K562 (cell line): Measurements from ENCODE around the gene SMYD2. TPM values are rescaled to one million over a fixed set of nuclear protein-coding genes. Genes with fewer than 3 reads are reported as not detected.
A peak's percentile ranks its signal among the peaks of the same experiment; 100 is the strongest.

Source experiments
- BRF1 ChIP-seq: IDR thresholded peaks from 3 replicates; pipeline ENCODE4 v1.6.1; 2011; ENCODE audit warnings: borderline replicate concordance, mild to moderate bottlenecking; ENCODE audit not compliant: insufficient read length; ENCODE audit errors: extremely low read depth
- EP400 ChIP-seq: fragments of 450-650 bp; IDR thresholded peaks from 2 replicates; pipeline ENCODE4 v1.6.1; 2017; ENCODE audit warnings: antibody characterized with exemption, mild to moderate bottlenecking, moderate library complexity
- HINFP ChIP-seq: fragments of 450-650 bp; conservative IDR thresholded peaks from 2 replicates; pipeline ENCODE4 v1.6.1; 2016; ENCODE audit warnings: missing genetic modification characterization, low read depth, mild to moderate bottlenecking, control low read depth, missing compliant biosample characterization
- HIVEP1 ChIP-seq: fragments of 250-450 bp; sonication (Bioruptor Pico); IDR thresholded peaks from 2 replicates; pipeline ENCODE4 v1.4.0; 2020; ENCODE audit warnings: mild to moderate bottlenecking
- MYC ChIP-seq, 2 experiments: fragments of 250-450 bp in 1 of 2; sonication (Bioruptor Pico) in 1 of 2; IDR thresholded peaks; 2 replicates each; pipeline versions ENCODE4 v1.5.1 to v1.6.1; 2012 to 2021; ENCODE audit warnings: low read depth in 2 of 2, borderline replicate concordance in 1 of 2, improper control_type of control experiment in 1 of 2, low read length in 1 of 2, mild to moderate bottlenecking in 1 of 2, moderate library complexity in 1 of 2
- NUFIP1 ChIP-seq: fragments of 450-650 bp; IDR thresholded peaks from 2 replicates; pipeline ENCODE4 v1.6.1; 2018; ENCODE audit not compliant: partially characterized antibody
- PHB ChIP-seq: fragments of 250-450 bp; sonication (Bioruptor Pico); IDR thresholded peaks from 2 replicates; pipeline ENCODE4 v1.5.0; 2021
- RBM22 ChIP-seq: fragments of 200-400 bp; formaldehyde crosslinking; IDR thresholded peaks from 2 replicates; pipeline ENCODE4 v1.6.1; 2018; ENCODE audit warnings: low read length, low read depth; ENCODE audit not compliant: poor library complexity, severe bottlenecking
- SUPT5H ChIP-seq: fragments of 450-650 bp; IDR thresholded peaks from 2 replicates; pipeline ENCODE4 v1.6.1; 2016
- TAF7 ChIP-seq: fragments of 450-650 bp; IDR thresholded peaks from 2 replicates; pipeline ENCODE4 v1.6.1; 2016; ENCODE audit warnings: missing genetic modification characterization, missing compliant biosample characterization
- ZNF121 ChIP-seq: sonication (generic); formaldehyde crosslinking; conservative IDR thresholded peaks from 2 replicates; pipeline ENCODE4 v1.8.0; 2022; ENCODE audit warnings: missing genetic modification reagents
- ZNF316 ChIP-seq: fragments of 450-650 bp; IDR thresholded peaks from 2 replicates; pipeline ENCODE4 v1.6.1; 2016
- polyA plus RNA-seq, 8 experiments: library from polyadenylated mRNA; depleted of rRNA in 4 of 8; stranded (reverse) in 5 of 8; unstranded in 3 of 8; fragments of >200 nt; fragmentation: Nextera tagmentation in 2 of 8; fragmentation: Illumina TruSeq in 1 of 8; extraction: Ambion mirVana in 2 of 8; extraction: Trizol in 1 of 8; gene quantifications; 2 replicates each; pipeline versions ENCODE4 v1.2.1 to v1.2.3, GENCODE V29; 2011 to 2014; ENCODE audit warnings: inconsistent platforms in 1 of 8, missing spikeins in 1 of 8
- total RNA-seq, 7 experiments: library from RNA; depleted of rRNA in 6 of 7; stranded (reverse); fragments of >200 nt in 6 of 7; fragmentation: Illumina TruSeq in 2 of 7; extraction: Trizol in 2 of 7; gene quantifications; 2 replicates each; pipeline versions ENCODE4 v1.2.1 to v1.2.3, GENCODE V29; 2011 to 2021; ENCODE audit warnings: low replicate concordance in 1 of 7
- TF ChIP-seq, protein P1 (sequence below): fragments of 450-650 bp; IDR thresholded peaks from 2 replicates; pipeline ENCODE4 v1.6.1; 2016; ENCODE audit warnings: mild to moderate bottlenecking, moderate library complexity
- TF ChIP-seq, protein P2 (sequence below): fragments of 250-450 bp; sonication (Bioruptor Pico); IDR thresholded peaks from 2 replicates; pipeline ENCODE4 v1.8.0; 2021; ENCODE audit warnings: borderline replicate concordance, mild to moderate bottlenecking, moderate library complexity; ENCODE audit not compliant: poor library complexity, severe bottlenecking

The SMYD2 gene
- total and polyA plus RNA-seq, 9 of the 15 experiments (the other 6 are each of a cell fraction or from before 2014, with no cell fraction given): 13.8 to 81.3 (median 39.9) TPM

DNA sequence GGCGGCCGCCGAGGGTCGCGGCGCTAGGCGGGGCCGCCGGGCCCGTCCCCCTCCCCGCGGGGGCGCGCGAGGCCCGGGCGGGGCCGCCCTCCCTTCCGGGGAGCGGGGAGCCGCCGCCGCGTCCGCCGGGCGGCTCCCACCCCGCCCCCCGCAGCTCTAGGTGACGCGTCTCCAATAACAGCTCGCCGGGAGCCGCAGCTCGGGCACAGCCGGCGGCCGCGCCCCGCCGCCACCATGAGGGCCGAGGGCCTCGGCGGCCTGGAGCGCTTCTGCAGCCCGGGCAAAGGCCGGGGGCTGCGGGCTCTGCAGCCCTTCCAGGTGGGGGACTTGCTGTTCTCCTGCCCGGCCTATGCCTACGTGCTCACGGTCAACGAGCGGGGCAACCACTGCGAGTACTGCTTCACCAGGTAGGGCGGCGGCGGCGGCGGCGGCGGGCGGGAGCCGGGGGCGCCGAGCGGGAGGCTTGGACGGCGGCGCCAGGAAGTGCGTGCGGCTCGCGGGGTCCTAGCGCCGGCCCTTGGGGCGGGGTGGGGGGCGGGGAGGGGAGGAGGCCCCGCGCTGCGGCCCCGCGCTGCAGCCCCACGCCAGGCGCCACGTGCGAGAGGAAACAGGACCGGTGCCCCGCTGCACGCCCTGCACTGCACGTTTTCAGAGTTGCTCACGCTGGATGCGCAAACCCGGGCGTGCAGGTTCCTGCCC is at the start of gene SMYD2 (continued):
- TF ChIP-seq BRF1 (no peak), NUFIP1 (no peak), ZNF121 (no peak), EP400 (peak; percentile 72; the same call in 1 of the 2 replicates), SUPT5H (peak; percentile 64; the same call in 1 of the 2 replicates), RBM22 (no peak), HIVEP1 (CRISPR knock-in tag) (no peak), MYC (IDR thresholded peaks at IDR 0.05; ENCODE audit: low read depth, low read length) (peak; percentile 86), MYC (CRISPR knock-in tag; IDR thresholded peaks at IDR 0.05; ENCODE audit: borderline replicate concordance, low read depth) (no peak), PHB (CRISPR knock-in tag) (no peak), TAF7 (tag) (no peak), ZNF316 (no peak), HINFP (tag) (no peak)
- TF ChIP-seq, protein P1, sequence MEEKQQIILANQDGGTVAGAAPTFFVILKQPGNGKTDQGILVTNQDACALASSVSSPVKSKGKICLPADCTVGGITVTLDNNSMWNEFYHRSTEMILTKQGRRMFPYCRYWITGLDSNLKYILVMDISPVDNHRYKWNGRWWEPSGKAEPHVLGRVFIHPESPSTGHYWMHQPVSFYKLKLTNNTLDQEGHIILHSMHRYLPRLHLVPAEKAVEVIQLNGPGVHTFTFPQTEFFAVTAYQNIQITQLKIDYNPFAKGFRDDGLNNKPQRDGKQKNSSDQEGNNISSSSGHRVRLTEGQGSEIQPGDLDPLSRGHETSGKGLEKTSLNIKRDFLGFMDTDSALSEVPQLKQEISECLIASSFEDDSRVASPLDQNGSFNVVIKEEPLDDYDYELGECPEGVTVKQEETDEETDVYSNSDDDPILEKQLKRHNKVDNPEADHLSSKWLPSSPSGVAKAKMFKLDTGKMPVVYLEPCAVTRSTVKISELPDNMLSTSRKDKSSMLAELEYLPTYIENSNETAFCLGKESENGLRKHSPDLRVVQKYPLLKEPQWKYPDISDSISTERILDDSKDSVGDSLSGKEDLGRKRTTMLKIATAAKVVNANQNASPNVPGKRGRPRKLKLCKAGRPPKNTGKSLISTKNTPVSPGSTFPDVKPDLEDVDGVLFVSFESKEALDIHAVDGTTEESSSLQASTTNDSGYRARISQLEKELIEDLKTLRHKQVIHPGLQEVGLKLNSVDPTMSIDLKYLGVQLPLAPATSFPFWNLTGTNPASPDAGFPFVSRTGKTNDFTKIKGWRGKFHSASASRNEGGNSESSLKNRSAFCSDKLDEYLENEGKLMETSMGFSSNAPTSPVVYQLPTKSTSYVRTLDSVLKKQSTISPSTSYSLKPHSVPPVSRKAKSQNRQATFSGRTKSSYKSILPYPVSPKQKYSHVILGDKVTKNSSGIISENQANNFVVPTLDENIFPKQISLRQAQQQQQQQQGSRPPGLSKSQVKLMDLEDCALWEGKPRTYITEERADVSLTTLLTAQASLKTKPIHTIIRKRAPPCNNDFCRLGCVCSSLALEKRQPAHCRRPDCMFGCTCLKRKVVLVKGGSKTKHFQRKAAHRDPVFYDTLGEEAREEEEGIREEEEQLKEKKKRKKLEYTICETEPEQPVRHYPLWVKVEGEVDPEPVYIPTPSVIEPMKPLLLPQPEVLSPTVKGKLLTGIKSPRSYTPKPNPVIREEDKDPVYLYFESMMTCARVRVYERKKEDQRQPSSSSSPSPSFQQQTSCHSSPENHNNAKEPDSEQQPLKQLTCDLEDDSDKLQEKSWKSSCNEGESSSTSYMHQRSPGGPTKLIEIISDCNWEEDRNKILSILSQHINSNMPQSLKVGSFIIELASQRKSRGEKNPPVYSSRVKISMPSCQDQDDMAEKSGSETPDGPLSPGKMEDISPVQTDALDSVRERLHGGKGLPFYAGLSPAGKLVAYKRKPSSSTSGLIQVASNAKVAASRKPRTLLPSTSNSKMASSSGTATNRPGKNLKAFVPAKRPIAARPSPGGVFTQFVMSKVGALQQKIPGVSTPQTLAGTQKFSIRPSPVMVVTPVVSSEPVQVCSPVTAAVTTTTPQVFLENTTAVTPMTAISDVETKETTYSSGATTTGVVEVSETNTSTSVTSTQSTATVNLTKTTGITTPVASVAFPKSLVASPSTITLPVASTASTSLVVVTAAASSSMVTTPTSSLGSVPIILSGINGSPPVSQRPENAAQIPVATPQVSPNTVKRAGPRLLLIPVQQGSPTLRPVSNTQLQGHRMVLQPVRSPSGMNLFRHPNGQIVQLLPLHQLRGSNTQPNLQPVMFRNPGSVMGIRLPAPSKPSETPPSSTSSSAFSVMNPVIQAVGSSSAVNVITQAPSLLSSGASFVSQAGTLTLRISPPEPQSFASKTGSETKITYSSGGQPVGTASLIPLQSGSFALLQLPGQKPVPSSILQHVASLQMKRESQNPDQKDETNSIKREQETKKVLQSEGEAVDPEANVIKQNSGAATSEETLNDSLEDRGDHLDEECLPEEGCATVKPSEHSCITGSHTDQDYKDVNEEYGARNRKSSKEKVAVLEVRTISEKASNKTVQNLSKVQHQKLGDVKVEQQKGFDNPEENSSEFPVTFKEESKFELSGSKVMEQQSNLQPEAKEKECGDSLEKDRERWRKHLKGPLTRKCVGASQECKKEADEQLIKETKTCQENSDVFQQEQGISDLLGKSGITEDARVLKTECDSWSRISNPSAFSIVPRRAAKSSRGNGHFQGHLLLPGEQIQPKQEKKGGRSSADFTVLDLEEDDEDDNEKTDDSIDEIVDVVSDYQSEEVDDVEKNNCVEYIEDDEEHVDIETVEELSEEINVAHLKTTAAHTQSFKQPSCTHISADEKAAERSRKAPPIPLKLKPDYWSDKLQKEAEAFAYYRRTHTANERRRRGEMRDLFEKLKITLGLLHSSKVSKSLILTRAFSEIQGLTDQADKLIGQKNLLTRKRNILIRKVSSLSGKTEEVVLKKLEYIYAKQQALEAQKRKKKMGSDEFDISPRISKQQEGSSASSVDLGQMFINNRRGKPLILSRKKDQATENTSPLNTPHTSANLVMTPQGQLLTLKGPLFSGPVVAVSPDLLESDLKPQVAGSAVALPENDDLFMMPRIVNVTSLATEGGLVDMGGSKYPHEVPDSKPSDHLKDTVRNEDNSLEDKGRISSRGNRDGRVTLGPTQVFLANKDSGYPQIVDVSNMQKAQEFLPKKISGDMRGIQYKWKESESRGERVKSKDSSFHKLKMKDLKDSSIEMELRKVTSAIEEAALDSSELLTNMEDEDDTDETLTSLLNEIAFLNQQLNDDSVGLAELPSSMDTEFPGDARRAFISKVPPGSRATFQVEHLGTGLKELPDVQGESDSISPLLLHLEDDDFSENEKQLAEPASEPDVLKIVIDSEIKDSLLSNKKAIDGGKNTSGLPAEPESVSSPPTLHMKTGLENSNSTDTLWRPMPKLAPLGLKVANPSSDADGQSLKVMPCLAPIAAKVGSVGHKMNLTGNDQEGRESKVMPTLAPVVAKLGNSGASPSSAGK: peak; percentile 78
- TF ChIP-seq, protein P2, sequence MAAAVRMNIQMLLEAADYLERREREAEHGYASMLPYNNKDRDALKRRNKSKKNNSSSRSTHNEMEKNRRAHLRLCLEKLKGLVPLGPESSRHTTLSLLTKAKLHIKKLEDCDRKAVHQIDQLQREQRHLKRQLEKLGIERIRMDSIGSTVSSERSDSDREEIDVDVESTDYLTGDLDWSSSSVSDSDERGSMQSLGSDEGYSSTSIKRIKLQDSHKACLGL (CRISPR knock-in tag): no peak
